ENCODE data around the gene DNAH8. TPM values are rescaled to one million over a fixed set of nuclear protein-coding genes. Genes with fewer than 3 reads are reported as not detected.

Gene DNAH8
- total RNA-seq, 4 donors from 2014 or later: not detected

DNA sequence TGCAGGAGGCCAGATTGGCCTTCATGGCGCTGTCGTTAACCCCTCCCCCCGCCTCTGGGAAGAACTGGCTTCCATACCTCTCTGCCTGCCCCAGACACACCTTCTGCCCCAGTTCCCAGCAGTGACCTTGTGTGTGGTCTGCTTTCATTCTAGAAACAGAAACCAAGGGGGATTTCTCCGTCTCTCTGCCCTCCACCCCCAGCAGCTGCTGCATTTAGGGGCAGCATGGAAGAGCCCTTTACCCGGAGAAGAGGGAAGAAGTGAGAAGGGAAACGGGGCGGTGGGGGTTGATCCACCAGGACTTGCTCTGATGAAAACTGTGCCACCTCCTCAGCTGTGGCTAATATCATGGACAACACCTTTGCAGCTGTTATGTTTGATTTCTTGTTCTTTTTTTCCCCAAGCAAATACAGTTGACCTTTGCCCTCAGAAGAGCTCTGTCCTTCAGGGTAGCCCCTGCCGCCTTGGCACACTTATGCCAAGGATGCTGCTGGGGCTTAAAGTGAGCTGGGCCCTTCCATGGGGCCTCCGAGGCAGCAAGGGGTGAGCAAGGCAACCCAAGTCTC, 339.5 kb downstream of the DNAH8 start:
- intact Hi-C loops (cut with DNase I; ENCODE audit: low total_unique reads): no loop called here
- no peak for TF ChIP-seq POLR2A (IDR thresholded peaks at IDR 0.05)
- TF ChIP-seq, protein P1, sequence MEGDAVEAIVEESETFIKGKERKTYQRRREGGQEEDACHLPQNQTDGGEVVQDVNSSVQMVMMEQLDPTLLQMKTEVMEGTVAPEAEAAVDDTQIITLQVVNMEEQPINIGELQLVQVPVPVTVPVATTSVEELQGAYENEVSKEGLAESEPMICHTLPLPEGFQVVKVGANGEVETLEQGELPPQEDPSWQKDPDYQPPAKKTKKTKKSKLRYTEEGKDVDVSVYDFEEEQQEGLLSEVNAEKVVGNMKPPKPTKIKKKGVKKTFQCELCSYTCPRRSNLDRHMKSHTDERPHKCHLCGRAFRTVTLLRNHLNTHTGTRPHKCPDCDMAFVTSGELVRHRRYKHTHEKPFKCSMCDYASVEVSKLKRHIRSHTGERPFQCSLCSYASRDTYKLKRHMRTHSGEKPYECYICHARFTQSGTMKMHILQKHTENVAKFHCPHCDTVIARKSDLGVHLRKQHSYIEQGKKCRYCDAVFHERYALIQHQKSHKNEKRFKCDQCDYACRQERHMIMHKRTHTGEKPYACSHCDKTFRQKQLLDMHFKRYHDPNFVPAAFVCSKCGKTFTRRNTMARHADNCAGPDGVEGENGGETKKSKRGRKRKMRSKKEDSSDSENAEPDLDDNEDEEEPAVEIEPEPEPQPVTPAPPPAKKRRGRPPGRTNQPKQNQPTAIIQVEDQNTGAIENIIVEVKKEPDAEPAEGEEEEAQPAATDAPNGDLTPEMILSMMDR (IDR thresholded peaks at IDR 0.05 in 4 of 5, conservative IDR thresholded peaks at IDR 0.05 in 1 of 5): no peak
- H3K9me3 ChIP-seq: no peaks in the 10 kb centered on the region
- no peaks in the 10 kb centered on the region for H3K4me1 ChIP-seq
- in situ Hi-C loops (cut with MboI; ENCODE audit: low sequenced_read_pairs in 4 of 4): no loop called here
- DNase-seq: no peak
- no peak for ATAC-seq
- H3K4me3 ChIP-seq: no peak overlapping the region
- H3K27ac ChIP-seq: no peak overlapping the region
- H3K27me3 ChIP-seq: peaks cover under 1 to 9% (median 6%) of the 10 kb centered on the region in 3 donors
- H3K36me3 ChIP-seq: no peaks in the 10 kb centered on the region

DNA sequence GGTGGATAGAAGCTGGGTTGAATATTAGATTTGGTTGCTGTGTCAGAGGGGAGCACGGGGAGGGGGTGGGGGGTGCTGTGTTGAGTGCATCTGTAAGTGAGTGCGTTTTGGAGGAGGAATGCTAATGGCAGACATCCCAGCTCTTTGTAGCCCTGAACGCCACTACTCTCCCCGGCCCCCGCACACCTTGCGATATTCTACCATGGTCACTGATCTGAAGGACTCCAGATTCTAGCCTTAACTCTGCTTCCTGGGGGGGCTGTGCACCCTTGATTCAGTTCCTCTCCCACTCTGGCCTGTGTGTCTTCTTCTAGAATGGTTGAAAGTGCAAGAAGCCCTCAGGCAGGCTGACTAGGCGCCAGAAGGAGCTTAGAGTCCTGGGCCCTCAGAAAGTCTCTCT, 340.6 kb downstream of the DNAH8 start:
- in situ Hi-C loops (cut with MboI; ENCODE audit: low sequenced_read_pairs in 4 of 4) (no loop called here), intact Hi-C loops (cut with DNase I; ENCODE audit: low total_unique reads) (no loop called here)
- peaks cover 0 to 3% (median 0%) of the 10 kb centered on the region in 3 donors for H3K27me3 ChIP-seq
- H3K4me3 ChIP-seq: no peak overlapping the region
- no peaks in the 10 kb centered on the region for H3K9me3 ChIP-seq
- no peak for ATAC-seq
- DNase-seq: no peak
- no peaks in the 10 kb centered on the region for H3K36me3 ChIP-seq
- no peaks in the 10 kb centered on the region for H3K4me1 ChIP-seq
- TF ChIP-seq, protein P1 (IDR thresholded peaks at IDR 0.05 in 4 of 5, conservative IDR thresholded peaks at IDR 0.05 in 1 of 5): no peak
- TF ChIP-seq POLR2A (IDR thresholded peaks at IDR 0.05): no peak
- H3K27ac ChIP-seq: no peak overlapping the region

DNA sequence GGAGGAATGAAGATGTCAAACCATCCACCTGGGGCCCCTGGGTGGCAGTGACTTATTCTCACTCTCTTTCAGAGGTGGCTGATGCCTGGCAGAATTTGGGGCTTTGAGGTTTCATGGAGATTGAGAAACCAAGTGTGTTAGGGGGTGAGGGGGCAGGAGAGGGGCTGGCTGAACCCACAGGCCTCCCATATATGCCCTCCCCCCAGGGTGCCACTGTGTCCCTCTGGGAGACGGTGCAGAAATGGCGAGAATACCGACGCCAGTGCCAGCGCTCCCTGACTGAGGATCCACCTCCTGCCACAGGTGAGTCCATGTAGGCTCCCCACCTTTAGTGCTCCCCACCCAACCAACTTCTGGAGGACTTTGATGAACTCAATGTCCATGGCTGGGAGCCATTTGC, 341.1 kb downstream of the DNAH8 start:
- intact Hi-C loops (cut with DNase I; ENCODE audit: low total_unique reads): no loop called here
- H3K27ac ChIP-seq: no peak overlapping the region
- no peaks in the 10 kb centered on the region for H3K36me3 ChIP-seq
- H3K27me3 ChIP-seq: peaks cover 0 to 3% (median 0%) of the 10 kb centered on the region in 3 donors
- no peak overlapping the region for H3K4me3 ChIP-seq
- H3K9me3 ChIP-seq: no peaks in the 10 kb centered on the region
- DNase-seq (no peak), ATAC-seq (no peak)
- TF ChIP-seq, protein P1 (IDR thresholded peaks at IDR 0.05 in 4 of 5, conservative IDR thresholded peaks at IDR 0.05 in 1 of 5): no peak
- no peak for TF ChIP-seq POLR2A (IDR thresholded peaks at IDR 0.05)
- in situ Hi-C loops (cut with MboI; ENCODE audit: low sequenced_read_pairs in 4 of 4): no loop called here
- no peaks in the 10 kb centered on the region for H3K4me1 ChIP-seq

DNA sequence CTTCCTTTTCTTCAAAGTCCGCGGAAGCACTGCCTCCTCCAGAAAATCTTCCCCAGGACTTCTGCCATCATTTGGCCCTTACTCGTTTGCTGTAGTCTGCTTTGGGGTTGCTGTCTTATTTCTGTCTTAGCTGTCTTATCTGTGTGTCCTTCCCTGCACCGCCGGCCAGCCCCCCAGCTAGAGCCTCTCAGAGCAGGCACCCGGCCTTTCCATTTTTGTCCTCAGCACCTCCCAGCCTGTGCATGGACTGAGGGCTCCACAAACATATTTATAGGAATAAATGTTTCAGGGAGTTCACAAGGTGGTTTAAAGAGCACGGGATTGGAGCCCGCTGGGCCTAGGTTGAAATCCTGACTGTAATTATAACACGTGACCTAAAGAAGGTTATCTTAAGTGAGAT, 341.6 kb downstream of the DNAH8 start:
- no peak for TF ChIP-seq POLR2A (IDR thresholded peaks at IDR 0.05)
- TF ChIP-seq, protein P1 (IDR thresholded peaks at IDR 0.05 in 4 of 5, conservative IDR thresholded peaks at IDR 0.05 in 1 of 5): no peak
- H3K4me3 ChIP-seq: no peak overlapping the region
- in situ Hi-C loops (cut with MboI; ENCODE audit: low sequenced_read_pairs in 4 of 4) (no loop called here), intact Hi-C loops (cut with DNase I; ENCODE audit: low total_unique reads) (no loop called here)
- H3K36me3 ChIP-seq: no peaks in the 10 kb centered on the region
- no peaks in the 10 kb centered on the region for H3K9me3 ChIP-seq
- ATAC-seq (no peak), DNase-seq (no peak)
- H3K27ac ChIP-seq: no peak overlapping the region
- no peaks in the 10 kb centered on the region for H3K4me1 ChIP-seq
- no peaks in the 10 kb centered on the region for H3K27me3 ChIP-seq

Measured in gastrocnemius medialis (tissue), 4 donors.